ENCODE measurements around the gene CDH23. TPM values are rescaled to one million over a fixed set of nuclear protein-coding genes. Genes with fewer than 3 reads are reported as not detected.

Gene CDH23
- total RNA-seq, 4 donors from 2014 or later, result 0.57 to 5.9 (median 1.0) TPM

DNA sequence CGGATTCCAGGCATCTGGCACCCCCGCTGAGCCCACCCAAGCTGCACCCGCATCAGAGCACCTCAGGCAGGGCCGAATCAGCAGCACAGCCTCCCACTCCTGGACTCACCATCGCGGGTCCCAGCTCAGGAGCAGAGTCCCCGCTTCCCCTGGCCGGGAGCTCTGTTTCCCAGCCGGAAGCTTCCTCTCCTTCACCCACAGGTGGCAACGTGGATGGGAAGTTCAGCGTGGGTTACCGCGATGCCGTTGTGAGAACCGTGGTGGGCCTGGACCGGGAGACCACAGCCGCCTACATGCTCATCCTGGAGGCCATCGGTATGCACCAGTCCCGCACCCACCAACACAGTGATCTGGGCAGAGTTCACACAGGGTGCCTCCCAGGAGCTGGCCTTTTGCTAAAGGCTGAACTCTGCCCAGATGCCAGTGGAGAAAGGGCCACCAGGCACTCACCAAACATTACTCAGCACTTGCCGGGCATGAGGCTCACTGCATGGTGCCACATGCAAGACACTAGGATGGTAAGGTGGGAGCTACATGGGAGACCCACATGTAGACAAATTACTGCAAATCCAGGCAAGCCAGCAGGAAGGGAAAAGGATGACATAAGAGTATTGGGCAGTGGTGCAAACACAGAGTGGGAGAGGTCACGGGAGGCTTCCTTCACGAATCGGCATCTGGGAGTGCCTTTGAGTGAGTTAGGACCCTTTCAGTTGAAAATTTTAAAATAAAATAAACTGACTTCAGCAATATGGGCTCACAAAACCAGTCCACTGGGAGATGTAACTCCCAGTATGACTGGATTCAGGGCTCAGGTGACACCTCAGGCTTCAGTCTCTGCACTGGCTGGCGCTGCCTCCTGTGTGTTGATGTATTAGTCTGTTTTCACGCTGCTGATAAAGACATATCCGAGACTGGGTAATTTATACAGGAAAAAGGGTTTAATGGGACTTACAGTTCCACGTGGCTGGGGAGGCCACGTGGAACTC lies 312.5 kb downstream of the CDH23 start:
- H3K4me3 ChIP-seq, result no peak overlapping the region
- no peaks in the 10 kb centered on the region for H3K9me3 ChIP-seq
- H3K27ac ChIP-seq, result no peak overlapping the region
- no peak for TF ChIP-seq POLR2A (IDR thresholded peaks at IDR 0.05)
- TF ChIP-seq, protein P1, sequence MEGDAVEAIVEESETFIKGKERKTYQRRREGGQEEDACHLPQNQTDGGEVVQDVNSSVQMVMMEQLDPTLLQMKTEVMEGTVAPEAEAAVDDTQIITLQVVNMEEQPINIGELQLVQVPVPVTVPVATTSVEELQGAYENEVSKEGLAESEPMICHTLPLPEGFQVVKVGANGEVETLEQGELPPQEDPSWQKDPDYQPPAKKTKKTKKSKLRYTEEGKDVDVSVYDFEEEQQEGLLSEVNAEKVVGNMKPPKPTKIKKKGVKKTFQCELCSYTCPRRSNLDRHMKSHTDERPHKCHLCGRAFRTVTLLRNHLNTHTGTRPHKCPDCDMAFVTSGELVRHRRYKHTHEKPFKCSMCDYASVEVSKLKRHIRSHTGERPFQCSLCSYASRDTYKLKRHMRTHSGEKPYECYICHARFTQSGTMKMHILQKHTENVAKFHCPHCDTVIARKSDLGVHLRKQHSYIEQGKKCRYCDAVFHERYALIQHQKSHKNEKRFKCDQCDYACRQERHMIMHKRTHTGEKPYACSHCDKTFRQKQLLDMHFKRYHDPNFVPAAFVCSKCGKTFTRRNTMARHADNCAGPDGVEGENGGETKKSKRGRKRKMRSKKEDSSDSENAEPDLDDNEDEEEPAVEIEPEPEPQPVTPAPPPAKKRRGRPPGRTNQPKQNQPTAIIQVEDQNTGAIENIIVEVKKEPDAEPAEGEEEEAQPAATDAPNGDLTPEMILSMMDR (IDR thresholded peaks at IDR 0.05), result no peak
- peaks cover 21 to 42% (median 26%) of the 10 kb centered on the region in 3 donors for H3K4me1 ChIP-seq
- intact Hi-C loops (cut with DNase I), result loop anchor here (10.0 kb wide), 1 partner anchor 394 kb away; the partner anchor contains the start of gene SLC29A3
- no peaks in the 10 kb centered on the region for H3K36me3 ChIP-seq
- WGBS, 2 donors, result 75 to 76% methylated on average over 8 to 26 of the region's 28 CpGs
- no peak for DNase-seq
- H3K27me3 ChIP-seq, result no peaks in the 10 kb centered on the region

GRCh38 chr10:71710519-71710918 lies 313.8 kb downstream of the CDH23 start:
- 94 to 100% methylated on average over 2 of the region's 2 CpGs for WGBS, 2 donors
- H3K27ac ChIP-seq, result peak overlapping the region in 1 of 4 donors; percentile 9
- intact Hi-C loops (cut with DNase I), result loop anchor here (5.0 to 10.0 kb wide), 2 partner anchors 62 to 184 kb away; partner anchors contain the start of gene VSIR

DNA sequence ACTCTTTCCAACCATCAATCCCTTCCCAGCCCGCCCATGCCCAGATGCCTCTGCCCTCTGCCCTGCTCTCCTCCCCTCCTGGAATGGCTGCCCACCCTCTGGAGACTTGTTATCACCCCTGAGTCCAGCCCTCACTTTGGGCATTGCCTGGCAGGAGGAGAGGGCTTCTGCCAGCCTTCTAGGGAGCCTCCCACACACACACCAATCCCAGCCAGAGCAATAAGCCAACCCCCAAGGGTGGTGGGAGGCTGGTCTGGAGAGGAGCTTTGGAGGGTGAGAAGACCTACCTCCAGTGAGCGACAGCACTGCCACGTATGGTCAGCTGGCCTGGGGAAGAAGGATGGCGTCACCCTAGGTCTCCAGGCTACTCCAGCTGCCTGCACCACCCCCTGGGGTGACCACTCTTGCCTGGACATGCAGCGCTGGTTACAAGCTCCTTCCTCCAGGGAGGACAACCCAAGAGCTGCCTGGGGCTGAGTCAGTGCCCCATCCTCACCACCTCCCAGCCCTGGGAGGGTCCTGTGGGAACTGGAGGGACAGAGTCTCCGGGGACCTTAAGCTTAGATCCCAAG lies 314.4 kb downstream of the CDH23 start:
- TF ChIP-seq, protein P1 (IDR thresholded peaks at IDR 0.05), result no peak
- no peak for TF ChIP-seq POLR2A (IDR thresholded peaks at IDR 0.05)
- Histone ChIP-seq H3K4me3 (no peak overlapping the region), H3K9me3 (no peaks in the 10 kb centered on the region), H3K36me3 (no peaks in the 10 kb centered on the region), H3K4me1 (peaks cover 38 to 52% (median 45%) of the 10 kb centered on the region in 3 donors), H3K27me3 (no peaks in the 10 kb centered on the region), H3K27ac (peak overlapping the region in 1 of 4 donors; percentile 9)
- intact Hi-C loops (cut with DNase I), result loop anchor here (5.0 to 10.0 kb wide), 2 partner anchors 61 to 184 kb away; partner anchors contain the start of gene VSIR
- 79 to 89% methylated on average over 1 to 3 of the region's 6 CpGs for WGBS, 2 donors
- DNase-seq, result no peak

More at GRCh38 chr10:71710519-71710918, 313.8 kb downstream of the CDH23 start:
- H3K4me1 ChIP-seq, result peaks cover 34 to 50% (median 39%) of the 10 kb centered on the region in 3 donors
- no peak for DNase-seq
- H3K9me3 ChIP-seq, result no peaks in the 10 kb centered on the region
- no peaks in the 10 kb centered on the region for H3K27me3 ChIP-seq
- TF ChIP-seq, protein P1 (IDR thresholded peaks at IDR 0.05), result no peak
- TF ChIP-seq POLR2A (IDR thresholded peaks at IDR 0.05), result no peak
- no peaks in the 10 kb centered on the region for H3K36me3 ChIP-seq
- H3K4me3 ChIP-seq, result no peak overlapping the region

GRCh38 chr10:71712170-71712569 lies 315.4 kb downstream of the CDH23 start:
- WGBS, 2 donors, result 75 to 100% methylated on average over 2 of the region's 2 CpGs
- intact Hi-C loops (cut with DNase I), result loop anchor here (5.0 to 10.0 kb wide), 2 partner anchors 60 to 183 kb away; partner anchors contain the start of gene VSIR
- DNase-seq, result no peak
- Histone ChIP-seq H3K27me3 (no peaks in the 10 kb centered on the region), H3K27ac (peak overlapping the region; percentile 87 to 98 (median 94)), H3K9me3 (no peaks in the 10 kb centered on the region), H3K4me3 (no peak overlapping the region), H3K4me1 (peaks cover 38 to 62% (median 52%) of the 10 kb centered on the region in 3 donors), H3K36me3 (no peaks in the 10 kb centered on the region)
- TF ChIP-seq, protein P1 (IDR thresholded peaks at IDR 0.05), result no peak
- no peak for TF ChIP-seq POLR2A (IDR thresholded peaks at IDR 0.05)
